ENCODE data around the gene LSM14B. TPM values are rescaled to one million over a fixed set of nuclear protein-coding genes. Genes with fewer than 3 reads are reported as not detected.
"Not testable (repeated sequence)": the region's sequence is repeated elsewhere in the genome, so short reads cannot be mapped to it uniquely, and the experiment has no call there.

Gene LSM14B
- total and polyA plus RNA-seq, 2 experiments from 2014 or later = 7.1 to 43.1 TPM

DNA sequence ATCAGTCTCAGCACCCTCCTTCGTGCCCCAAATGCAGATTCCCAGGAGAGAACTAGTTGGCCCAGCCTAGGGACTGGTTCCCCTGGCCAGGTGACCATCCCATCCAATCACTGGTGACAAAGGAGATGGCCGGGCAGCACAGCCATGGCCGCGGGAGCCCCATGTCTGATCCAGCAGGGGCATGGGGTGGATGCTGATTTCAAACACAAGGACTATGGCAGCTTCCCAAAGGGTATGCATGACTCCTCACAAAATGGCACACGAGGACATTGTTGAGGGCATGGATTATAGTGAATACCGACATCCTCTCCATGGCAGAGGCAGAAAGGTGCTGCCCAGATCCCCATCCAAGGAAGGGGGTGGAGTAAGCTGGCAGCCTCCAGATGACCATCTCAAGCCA lies 9.9 kb upstream of the LSM14B start:
- TF ChIP-seq EZH2 (IDR thresholded peaks at IDR 0.05; ENCODE audit: borderline replicate concordance) (no peak), EZH2phosphoT487 (IDR thresholded peaks at IDR 0.05; ENCODE audit: low read depth, severe bottlenecking, unreplicated experiment) (no peak)
- TF ChIP-seq, protein P1, sequence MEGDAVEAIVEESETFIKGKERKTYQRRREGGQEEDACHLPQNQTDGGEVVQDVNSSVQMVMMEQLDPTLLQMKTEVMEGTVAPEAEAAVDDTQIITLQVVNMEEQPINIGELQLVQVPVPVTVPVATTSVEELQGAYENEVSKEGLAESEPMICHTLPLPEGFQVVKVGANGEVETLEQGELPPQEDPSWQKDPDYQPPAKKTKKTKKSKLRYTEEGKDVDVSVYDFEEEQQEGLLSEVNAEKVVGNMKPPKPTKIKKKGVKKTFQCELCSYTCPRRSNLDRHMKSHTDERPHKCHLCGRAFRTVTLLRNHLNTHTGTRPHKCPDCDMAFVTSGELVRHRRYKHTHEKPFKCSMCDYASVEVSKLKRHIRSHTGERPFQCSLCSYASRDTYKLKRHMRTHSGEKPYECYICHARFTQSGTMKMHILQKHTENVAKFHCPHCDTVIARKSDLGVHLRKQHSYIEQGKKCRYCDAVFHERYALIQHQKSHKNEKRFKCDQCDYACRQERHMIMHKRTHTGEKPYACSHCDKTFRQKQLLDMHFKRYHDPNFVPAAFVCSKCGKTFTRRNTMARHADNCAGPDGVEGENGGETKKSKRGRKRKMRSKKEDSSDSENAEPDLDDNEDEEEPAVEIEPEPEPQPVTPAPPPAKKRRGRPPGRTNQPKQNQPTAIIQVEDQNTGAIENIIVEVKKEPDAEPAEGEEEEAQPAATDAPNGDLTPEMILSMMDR (IDR thresholded peaks at IDR 0.05; ENCODE audit: poor library complexity) = no peak
- no peaks in the 10 kb centered on the region for H3K27me3 ChIP-seq
- no peaks in the 10 kb centered on the region for H3K36me3 ChIP-seq (replicated peaks; ENCODE audit: insufficient read depth, low read depth)
- no peaks in the 10 kb centered on the region for H3K9me2 ChIP-seq (replicated peaks; ENCODE audit: insufficient read depth)
- no peak overlapping the region for H2AFZ ChIP-seq
- no peaks in the 10 kb centered on the region for H3K4me1 ChIP-seq (ENCODE audit: insufficient read depth)
- DNase-seq (ENCODE audit: low spot score) = no peak
- peaks cover 4% of the 10 kb centered on the region for H3K9me3 ChIP-seq (ENCODE audit: low read depth)
- no peak overlapping the region for H3K4me2 ChIP-seq
- no peaks in the 10 kb centered on the region for H4K20me1 ChIP-seq (ENCODE audit: insufficient read depth, poor library complexity, severe bottlenecking)
- H3K4me3 ChIP-seq = no peak overlapping the region
- H3K27ac ChIP-seq = no peak overlapping the region
- H3K79me2 ChIP-seq = no peaks in the 10 kb centered on the region
- WGBS (ENCODE audit: low lambda C conversion rate, missing lambda C conversion rate) = 96% methylated on average over 6 of the region's 6 CpGs

DNA sequence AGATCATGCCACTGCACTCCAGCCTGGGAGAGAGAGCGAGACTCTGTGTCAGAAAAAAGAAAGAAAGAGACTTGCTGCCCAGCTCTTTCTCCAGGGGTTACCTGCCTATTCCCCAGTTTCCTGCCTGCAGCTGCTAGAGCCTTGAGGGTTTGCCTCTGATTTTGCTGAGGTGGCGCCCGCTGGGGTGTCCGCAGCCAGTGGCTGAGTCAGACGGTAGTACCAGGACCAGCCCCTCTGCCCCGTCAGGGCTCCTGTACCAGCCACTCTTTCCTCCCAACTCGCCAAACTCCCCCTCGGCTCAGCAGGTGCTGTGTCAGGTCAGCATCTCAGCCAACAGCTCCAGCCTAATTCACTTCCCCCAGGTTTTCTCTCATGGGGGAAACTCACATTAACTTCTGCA lies 7.4 kb upstream of the LSM14B start:
- DNase-seq (ENCODE audit: low spot score) = no peak
- 45% methylated on average over 8 of the region's 8 CpGs for WGBS (ENCODE audit: low lambda C conversion rate, missing lambda C conversion rate)
- H3K36me3 ChIP-seq (replicated peaks; ENCODE audit: insufficient read depth, low read depth) = no peaks in the 10 kb centered on the region
- no peaks in the 10 kb centered on the region for H3K27me3 ChIP-seq
- no peaks in the 10 kb centered on the region for H3K9me2 ChIP-seq (replicated peaks; ENCODE audit: insufficient read depth)
- no peak overlapping the region for H3K27ac ChIP-seq
- H3K4me2 ChIP-seq = no peak overlapping the region
- H4K20me1 ChIP-seq (ENCODE audit: insufficient read depth, poor library complexity, severe bottlenecking) = no peaks in the 10 kb centered on the region
- H3K79me2 ChIP-seq = no peaks in the 10 kb centered on the region
- H3K9me3 ChIP-seq (ENCODE audit: low read depth) = no peaks in the 10 kb centered on the region
- H3K4me3 ChIP-seq = no peak overlapping the region
- H3K4me1 ChIP-seq (ENCODE audit: insufficient read depth) = no peaks in the 10 kb centered on the region
- TF ChIP-seq EZH2phosphoT487 (IDR thresholded peaks at IDR 0.05; ENCODE audit: low read depth, severe bottlenecking, unreplicated experiment) = no peak
- no peak overlapping the region for H2AFZ ChIP-seq

DNA sequence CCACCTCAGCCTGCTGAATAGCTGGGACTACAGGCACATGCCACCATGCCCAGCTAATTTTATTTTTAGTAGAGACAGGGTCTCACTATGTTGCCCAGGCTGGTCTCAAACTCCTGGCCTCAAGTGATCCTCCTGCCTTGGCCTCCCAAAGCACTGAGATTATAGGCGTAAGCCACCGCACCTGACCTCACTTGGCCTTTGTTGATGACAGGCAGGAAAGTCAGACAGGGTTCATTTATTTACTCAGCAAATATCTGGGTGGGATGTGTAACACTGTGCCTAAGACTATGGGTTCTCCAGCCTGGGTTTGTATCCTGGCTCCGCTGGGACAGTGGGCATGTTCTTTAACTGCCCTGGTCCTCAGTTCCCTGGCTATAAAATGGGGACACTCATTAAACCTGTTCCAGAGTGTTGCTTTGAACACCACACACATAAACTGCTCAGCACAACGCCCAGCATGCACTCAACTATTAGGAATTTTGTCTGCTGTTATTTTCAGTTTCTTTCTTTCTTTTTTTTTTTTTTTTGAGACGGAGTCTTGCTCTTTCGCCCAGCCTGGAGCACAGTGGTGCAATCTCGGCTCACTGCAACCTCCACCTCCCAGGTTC lies 6.4 kb upstream of the LSM14B start:
- not testable (repeated sequence) for H3K9me3 ChIP-seq (ENCODE audit: low read depth); H3K4me3 ChIP-seq; H3K9me2 ChIP-seq (replicated peaks; ENCODE audit: insufficient read depth); H3K27ac ChIP-seq; H3K36me3 ChIP-seq (replicated peaks; ENCODE audit: insufficient read depth, low read depth); DNase-seq (ENCODE audit: low spot score); H4K20me1 ChIP-seq (ENCODE audit: insufficient read depth, poor library complexity, severe bottlenecking); H3K79me2 ChIP-seq; H3K4me2 ChIP-seq; H3K27me3 ChIP-seq; H2AFZ ChIP-seq; H3K4me1 ChIP-seq (ENCODE audit: insufficient read depth)
- WGBS (ENCODE audit: low lambda C conversion rate, missing lambda C conversion rate) = 83% methylated on average over 6 of the region's 7 CpGs

DNA sequence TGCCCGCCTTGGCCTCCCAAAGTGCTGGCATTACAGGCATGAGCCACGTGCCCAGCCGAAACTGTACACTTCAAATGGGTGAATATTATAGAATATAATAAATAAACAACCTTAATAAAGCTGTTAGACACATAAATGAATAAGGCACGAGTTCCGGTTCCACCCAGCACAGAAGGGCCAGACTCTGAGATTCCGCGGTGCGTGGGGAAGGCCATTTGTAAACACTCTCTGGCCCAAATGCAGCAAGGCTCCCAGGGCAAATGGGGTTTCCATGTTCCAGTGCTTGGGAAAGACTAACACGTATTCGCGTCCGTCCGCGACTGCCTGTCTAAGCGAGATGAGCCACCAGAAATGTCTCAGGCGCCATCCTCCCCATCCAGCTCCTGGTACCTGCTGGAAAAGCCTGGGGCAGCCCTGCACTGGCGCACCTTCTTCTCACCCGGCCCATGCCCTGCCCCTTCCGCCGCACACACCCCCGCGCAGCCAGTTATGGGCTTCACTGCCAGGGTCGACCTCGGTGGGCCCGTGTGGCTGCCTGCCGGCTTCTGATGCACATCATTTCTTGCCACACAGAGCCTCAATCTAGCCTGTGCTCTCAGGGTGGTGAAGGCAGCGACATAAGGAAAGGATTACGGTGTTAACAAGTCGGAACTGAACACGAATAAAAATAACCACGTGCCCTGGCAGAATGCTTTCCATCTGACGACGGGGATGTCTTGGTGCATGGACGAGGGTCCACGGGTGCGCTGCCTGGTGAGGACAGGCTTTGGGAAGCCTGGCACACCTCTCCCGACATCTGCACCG lies 5.5 kb upstream of the LSM14B start:
- H3K4me1 ChIP-seq (ENCODE audit: insufficient read depth) = peaks cover 11% of the 10 kb centered on the region
- TF ChIP-seq, protein P1 (IDR thresholded peaks at IDR 0.05; ENCODE audit: poor library complexity) = no peak
- no peak for TF ChIP-seq EZH2phosphoT487 (IDR thresholded peaks at IDR 0.05; ENCODE audit: low read depth, severe bottlenecking, unreplicated experiment)
- no peak for TF ChIP-seq EZH2 (IDR thresholded peaks at IDR 0.05; ENCODE audit: borderline replicate concordance)
- no peak for DNase-seq (ENCODE audit: low spot score)
- H3K27ac ChIP-seq = no peak overlapping the region
- H3K36me3 ChIP-seq (replicated peaks; ENCODE audit: insufficient read depth, low read depth) = no peaks in the 10 kb centered on the region
- H3K9me3 ChIP-seq (ENCODE audit: low read depth) = no peaks in the 10 kb centered on the region
- no peak overlapping the region for H3K4me2 ChIP-seq
- H3K27me3 ChIP-seq = no peaks in the 10 kb centered on the region
- WGBS (ENCODE audit: low lambda C conversion rate, missing lambda C conversion rate) = 88% methylated on average over 38 of the region's 38 CpGs
- no peak overlapping the region for H3K4me3 ChIP-seq
- H4K20me1 ChIP-seq (ENCODE audit: insufficient read depth, poor library complexity, severe bottlenecking) = no peaks in the 10 kb centered on the region
- H3K9me2 ChIP-seq (replicated peaks; ENCODE audit: insufficient read depth) = no peaks in the 10 kb centered on the region
- H2AFZ ChIP-seq = no peak overlapping the region
- no peaks in the 10 kb centered on the region for H3K79me2 ChIP-seq

All from hepatocyte (in vitro differentiated cells).